Erythroblast (primary cell): Measurements from ENCODE around the gene RCOR3.
A peak's percentile ranks its signal among the peaks of the same experiment; 100 is the strongest.
"Not testable (repeated sequence)": the region's sequence is repeated elsewhere in the genome, so short reads cannot be mapped to it uniquely, and the experiment has no call there.

Experiments
- DNase-seq, 2 experiments: peaks; one replicate each; lab custom pipeline; 2025; lab: John Stamatoyannopoulos, UW
- GATA1 ChIP-seq: IDR thresholded peaks from 2 replicates; pipeline ENCODE4 v1.6.1; 2011; ENCODE audit warnings: low read depth, mild to moderate bottlenecking, control low read depth, low read length, moderate library complexity
- POLR2A ChIP-seq: IDR thresholded peaks from 2 replicates; pipeline ENCODE4 v1.6.1; 2011; ENCODE audit warnings: mild to moderate bottlenecking, low read length

Gene RCOR3

GRCh38 chr1:211336161-211336560, 77.0 kb downstream of the RCOR3 start:
- no peak for TF ChIP-seq POLR2A
- no peak for TF ChIP-seq GATA1

DNA sequence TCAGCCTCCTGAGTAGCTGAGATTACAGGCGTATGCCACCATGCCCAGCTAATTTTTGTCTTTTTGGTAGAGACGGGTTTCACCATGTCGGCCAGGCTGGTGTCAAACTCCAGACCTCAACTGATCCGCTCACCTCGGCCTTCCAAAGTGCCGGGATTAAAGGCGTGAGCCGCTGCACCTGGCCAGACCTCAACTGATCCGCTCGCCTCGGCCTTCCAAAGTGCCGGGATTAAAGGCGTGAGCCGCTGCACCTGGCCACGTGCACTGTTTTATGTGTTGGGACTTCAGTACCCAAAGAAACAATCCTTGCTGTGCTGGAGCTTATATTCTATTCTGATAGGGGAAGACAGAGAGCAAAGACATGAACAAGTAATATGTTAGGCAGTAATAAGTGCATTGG, 77.6 kb downstream of the RCOR3 start:
- no peak for DNase-seq
- TF ChIP-seq GATA1: no peak
- no peak for TF ChIP-seq POLR2A

More at GRCh38 chr1:211336161-211336560, 77.0 kb downstream of the RCOR3 start:
- DNase-seq: no peak

DNA sequence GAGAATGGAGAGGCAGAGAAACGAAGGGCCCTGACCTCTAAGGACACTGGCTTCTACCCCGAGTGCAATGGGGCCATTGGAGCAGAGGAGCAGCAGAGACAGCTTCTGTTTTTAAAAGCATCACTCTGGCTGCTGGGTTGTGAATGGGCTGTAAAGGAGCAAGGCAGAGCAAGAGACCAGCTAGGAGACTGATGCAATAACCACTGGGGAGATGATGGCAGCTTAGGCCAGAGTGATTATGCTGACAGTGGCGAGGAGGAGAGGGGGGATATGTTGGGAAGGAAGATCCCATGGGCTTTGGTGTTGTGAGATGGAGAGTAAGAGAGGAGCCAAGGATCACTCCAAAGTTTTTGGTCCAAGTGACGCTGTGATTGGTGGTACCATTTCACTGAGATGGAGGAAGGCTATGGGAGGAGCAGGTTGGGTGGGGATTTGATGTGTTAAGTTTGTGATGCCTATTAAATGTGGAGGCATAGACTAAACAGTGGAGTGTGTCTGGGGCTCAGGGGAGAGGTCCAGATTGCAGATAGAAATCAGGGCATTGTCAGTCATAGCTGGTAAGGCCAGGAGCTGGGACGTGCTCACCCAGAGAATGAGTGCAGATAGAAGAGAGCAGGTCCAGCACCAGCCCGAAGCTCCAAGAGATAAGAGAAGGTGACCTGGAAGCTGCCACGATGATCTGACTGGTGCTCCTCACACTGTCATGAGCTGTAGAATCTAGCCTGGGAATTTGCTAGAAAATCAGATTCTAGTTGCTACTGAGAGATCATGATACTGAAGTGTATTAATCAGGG, 78.5 kb downstream of the RCOR3 start:
- TF ChIP-seq POLR2A (no peak), GATA1 (no peak)
- DNase-seq: no peak

DNA sequence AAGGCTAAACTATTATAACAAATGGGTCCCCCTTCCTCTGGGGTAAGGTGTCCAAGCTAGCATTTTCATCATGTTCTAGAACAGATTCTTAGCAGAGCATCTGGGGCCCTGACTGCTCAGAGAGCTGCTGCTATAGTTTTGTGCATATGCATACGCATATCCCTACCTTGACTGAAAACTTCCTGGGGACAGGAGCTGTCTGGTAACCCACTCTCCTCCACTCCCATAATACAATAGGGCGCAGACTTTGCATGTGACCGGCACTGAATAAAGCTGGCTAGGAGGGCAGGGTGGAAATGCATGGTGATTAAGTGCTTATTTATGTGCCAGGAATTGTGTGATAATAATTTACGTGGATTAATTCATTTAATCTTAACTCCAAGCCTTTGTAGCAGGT, 79.1 kb downstream of the RCOR3 start:
- DNase-seq: no peak
- TF ChIP-seq GATA1 (no peak), POLR2A (no peak)

DNA sequence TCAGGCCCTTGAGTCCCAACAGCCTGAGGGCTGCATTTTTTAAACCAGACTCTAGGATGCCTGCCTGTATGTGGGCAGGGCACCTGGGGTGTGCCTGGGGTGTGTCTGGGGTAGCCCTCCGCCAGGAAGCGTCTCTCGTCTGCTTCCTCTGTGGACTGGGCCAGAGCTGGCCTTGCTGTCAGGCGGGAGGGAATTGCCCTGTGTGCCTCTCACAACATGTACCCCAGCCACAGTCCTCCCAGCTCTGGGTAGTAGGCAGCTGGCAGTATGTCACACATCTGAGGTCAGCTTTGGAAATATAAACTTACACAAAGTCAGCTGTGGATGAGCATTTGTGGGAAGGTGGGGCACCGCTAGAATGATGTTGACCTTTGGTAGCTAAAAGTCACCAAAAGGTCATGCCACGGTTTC, 80.5 kb downstream of the RCOR3 start:
- DNase-seq: no peak
- TF ChIP-seq GATA1 (no peak), POLR2A (no peak)

DNA sequence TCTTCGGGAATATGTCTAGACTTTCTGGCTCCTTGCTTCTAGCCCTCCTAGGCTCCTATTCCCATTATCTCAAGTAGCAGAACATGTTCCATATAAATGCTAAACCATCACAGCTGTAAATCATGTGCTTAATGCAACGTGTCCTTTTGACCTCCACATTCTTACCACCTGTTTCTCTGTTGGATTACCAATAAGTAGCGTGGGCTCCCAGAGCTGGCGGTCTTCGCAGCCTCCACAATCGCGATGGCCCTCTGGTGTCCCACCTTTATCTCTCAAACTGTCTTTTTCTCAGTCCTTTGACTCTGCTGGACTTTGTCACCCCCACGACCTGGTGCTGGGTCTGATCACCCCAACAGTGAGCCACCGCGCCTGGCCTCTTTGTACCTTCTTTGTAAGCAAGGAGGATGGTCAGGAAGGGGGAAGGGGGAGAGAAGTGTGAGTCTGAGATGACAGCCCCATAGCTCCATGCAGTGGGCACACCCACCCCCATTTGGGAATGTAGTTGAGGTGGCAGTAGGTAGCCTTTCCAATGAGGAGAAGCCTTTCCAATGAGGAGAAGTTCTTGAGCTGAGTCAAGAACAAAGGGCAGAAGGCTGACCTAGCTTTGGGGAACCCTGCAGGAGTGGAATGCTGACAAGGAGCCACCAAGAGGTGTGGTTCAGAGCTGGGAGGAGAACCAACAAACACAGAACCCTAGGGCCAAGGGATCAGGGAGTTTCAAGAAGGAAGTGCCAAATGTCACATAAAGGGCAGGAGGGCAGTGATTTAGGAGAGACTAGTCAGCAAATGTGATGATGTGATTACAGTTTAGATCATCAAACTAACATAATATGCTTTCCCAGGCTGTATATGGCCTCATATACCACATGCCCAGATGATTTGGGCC, 81.7 kb downstream of the RCOR3 start:
- TF ChIP-seq POLR2A (no peak), GATA1 (no peak)
- no peak for DNase-seq

DNA sequence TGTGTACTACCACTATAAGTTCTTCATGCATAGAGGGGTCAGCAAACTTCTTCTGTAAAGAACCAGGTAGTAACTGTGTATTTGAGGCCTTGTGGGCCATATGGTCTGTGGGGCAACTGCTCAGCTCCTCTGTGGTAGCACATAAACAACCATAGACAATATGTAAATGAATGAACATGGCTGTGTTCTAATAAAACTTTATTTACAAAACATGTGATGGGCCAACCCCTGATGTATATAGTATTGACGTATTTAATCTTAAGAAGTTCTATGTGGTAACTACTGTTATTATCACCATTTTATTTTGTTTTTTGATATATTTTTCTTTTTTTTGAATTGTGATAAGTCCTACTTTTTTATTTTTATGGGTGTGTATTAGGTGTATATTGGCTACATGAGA, 82.8 kb downstream of the RCOR3 start:
- no peak for DNase-seq
- TF ChIP-seq GATA1 (no peak), POLR2A (no peak)

DNA sequence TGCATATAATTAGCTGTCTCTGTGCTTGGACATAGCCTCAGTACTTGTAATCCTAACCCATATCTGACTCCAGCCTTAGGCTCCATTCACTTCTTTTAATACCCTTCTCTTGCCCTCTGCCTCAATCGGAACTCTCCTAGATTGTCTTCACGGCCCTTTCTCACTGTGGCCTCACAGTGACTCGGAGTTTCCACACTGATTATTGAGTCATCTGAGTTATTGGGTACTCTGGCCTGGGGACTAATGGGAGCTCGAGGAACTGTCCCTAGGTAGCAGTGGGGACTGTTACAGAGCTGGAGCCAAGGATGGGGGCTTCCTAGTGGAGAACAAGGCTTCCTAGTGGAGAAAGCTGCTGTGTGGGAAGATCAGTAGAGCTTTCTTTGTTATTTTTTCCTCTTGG, 84.4 kb downstream of the RCOR3 start:
- TF ChIP-seq GATA1 (no peak), POLR2A (no peak)
- peak in 1 of 2 experiments; percentile 9 for DNase-seq

- TF ChIP-seq GATA1 (no peak), POLR2A (no peak)
- no peak for DNase-seq
Measured at GRCh38 chr1:211344152-211344618, 85.0 kb downstream of the RCOR3 start.

DNA sequence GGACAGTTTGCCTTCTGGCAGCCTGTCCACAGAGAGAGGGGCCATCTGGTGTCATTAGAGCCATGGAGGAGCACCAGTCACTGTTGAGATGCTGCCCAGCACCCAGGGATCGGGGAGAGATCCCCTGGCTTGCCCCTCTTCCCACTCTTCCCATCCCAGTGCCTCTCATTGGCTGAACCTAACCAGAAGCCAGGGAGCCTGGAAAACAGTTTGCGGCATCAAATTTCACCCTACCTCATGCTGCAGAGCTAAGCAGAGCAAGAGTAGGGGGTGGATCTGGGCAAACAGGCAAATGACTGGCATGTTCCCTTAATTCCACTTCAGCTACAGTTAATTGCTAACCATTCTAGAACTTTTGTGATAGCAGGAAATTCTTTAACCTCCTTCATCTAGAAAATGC, 86.6 kb downstream of the RCOR3 start:
- no peak for TF ChIP-seq GATA1
- no peak for TF ChIP-seq POLR2A
- DNase-seq: no peak

- TF ChIP-seq GATA1: no peak
- TF ChIP-seq POLR2A: no peak
- no peak for DNase-seq
Measured at GRCh38 chr1:211347077-211347844, 88.1 kb downstream of the RCOR3 start.

GRCh38 chr1:211348547-211348946, 89.4 kb downstream of the RCOR3 start:
- DNase-seq: no peak
- TF ChIP-seq POLR2A (no peak), GATA1 (no peak)

DNA sequence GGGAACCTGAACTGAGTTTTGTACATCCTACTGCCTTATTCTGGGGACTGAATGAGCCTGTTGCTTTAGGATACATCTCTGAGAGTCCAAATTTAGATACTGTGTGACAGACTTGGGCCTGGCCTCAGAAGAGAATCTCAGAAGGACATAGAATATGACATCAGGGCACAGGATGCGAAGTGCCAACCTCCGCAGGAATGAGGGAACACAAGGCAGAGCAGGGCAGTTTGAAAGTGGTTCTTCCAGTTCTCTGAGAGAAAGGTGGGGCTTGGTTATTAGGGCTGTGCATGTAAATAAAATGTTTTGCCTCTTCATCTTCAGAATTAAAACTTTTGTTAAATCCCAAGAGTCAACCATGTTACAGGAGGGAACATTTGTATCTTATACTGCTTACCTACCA, 90.6 kb downstream of the RCOR3 start:
- DNase-seq: no peak
- no peak for TF ChIP-seq POLR2A
- TF ChIP-seq GATA1: no peak

- not testable (repeated sequence) for DNase-seq
Measured at GRCh38 chr1:211352055-211352454, 92.9 kb downstream of the RCOR3 start.

DNA sequence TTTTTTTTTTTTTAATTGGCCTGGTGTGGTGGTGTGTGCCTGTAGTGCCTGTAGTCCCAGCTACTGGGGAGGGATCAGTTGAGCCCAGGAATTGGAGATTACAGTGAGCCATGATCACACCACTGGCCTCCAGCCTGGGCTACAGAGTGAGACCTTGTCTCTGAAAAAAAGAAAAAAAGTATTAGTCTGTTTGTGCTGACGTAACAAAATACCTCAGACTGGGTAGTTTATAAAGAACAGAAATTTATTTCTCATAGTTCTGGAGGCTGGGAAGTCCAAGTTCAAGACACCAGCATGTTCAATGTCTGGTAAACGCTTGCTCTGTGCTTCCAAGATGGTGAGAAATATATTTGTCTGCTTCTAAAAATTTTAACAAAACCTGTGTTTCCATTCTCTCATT, 93.3 kb downstream of the RCOR3 start:
- no peak for TF ChIP-seq POLR2A
- DNase-seq: no peak
